ENCODE results near the gene DNASE2.

Gene DNASE2

GRCh38 chr19:12882589-12882988, 1.3 kb upstream of the DNASE2 start:
- no peak overlapping the region for H3K9ac ChIP-seq (ENCODE audit: low read length)

GRCh38 chr19:12880551-12881171, 588 bp downstream of the DNASE2 start:
- Histone ChIP-seq H2AK5ac (ENCODE audit: low read length) (no peak overlapping the region), H3K9me3 (ENCODE audit: insufficient read depth, low read depth, low read length) (peaks cover 19% of the 10 kb centered on the region), H3K23ac (ENCODE audit: low read length) (no peak overlapping the region), H3K79me2 (ENCODE audit: control insufficient read depth, insufficient read depth, low read length, poor library complexity) (peaks cover 5% of the 10 kb centered on the region), H3K4me3 (ENCODE audit: low read depth, low read length) (peak overlapping the region; percentile 63), H2BK12ac (ENCODE audit: low read length) (no peak overlapping the region), H3K4me1 (ENCODE audit: control insufficient read depth in 1 of 2, insufficient read depth in 2 of 2, low read length in 2 of 2) (peaks cover 3 to 9% of the 10 kb centered on the region in 2 experiments), H3K27ac (ENCODE audit: low read depth, low read length) (no peak overlapping the region), H3K4ac (ENCODE audit: low read depth, low read length) (peak overlapping the region; percentile 4), H3K9ac (ENCODE audit: low read length) (peak overlapping the region; percentile 59), H2AFZ (ENCODE audit: insufficient read depth, low read length, poor library complexity) (peak overlapping the region; percentile 86), H3K14ac (ENCODE audit: low read length) (peak overlapping the region; percentile 90), H3K79me1 (ENCODE audit: low read length) (peaks cover 4% of the 10 kb centered on the region), H3K4me2 (ENCODE audit: low read length) (peak overlapping the region; percentile 88), H4K91ac (ENCODE audit: low read depth, low read length) (peak overlapping the region; percentile 80), H2BK120ac (ENCODE audit: insufficient read depth, low read length, poor library complexity) (no peak overlapping the region), H3K36me3 (ENCODE audit: control insufficient read depth in 1 of 2, insufficient read depth in 2 of 2, low read length in 2 of 2) (peaks cover 4 to 5% of the 10 kb centered on the region in 2 experiments), H2BK5ac (ENCODE audit: low read depth, low read length, poor library complexity) (peak overlapping the region; percentile 43), H4K12ac (ENCODE audit: low read depth, low read length) (peak overlapping the region; percentile 13), H3K18ac (ENCODE audit: low read length) (peak overlapping the region; percentile 90), H4K8ac (ENCODE audit: low read depth, low read length) (peak overlapping the region; percentile 91), H3K27me3 (ENCODE audit: insufficient read depth, low read length) (peaks cover 6% of the 10 kb centered on the region)
- DNase-seq, result peak in 1 of 2 donors; percentile 33
- WGBS (ENCODE audit: extremely low coverage, insufficient coverage, insufficient read length), result no CpG with 5 or more reads among the region's 29 CpGs

More at GRCh38 chr19:12882589-12882988, 1.3 kb upstream of the DNASE2 start:
- Histone ChIP-seq H3K36me3 (ENCODE audit: control insufficient read depth in 1 of 2, insufficient read depth in 2 of 2, low read length in 2 of 2) (peaks cover 4 to 5% of the 10 kb centered on the region in 2 experiments), H3K4me1 (ENCODE audit: control insufficient read depth in 1 of 2, insufficient read depth in 2 of 2, low read length in 2 of 2) (peaks cover 7 to 11% of the 10 kb centered on the region in 2 experiments), H3K79me2 (ENCODE audit: control insufficient read depth, insufficient read depth, low read length, poor library complexity) (peaks cover 5% of the 10 kb centered on the region), H2BK5ac (ENCODE audit: low read depth, low read length, poor library complexity) (no peak overlapping the region), H3K4ac (ENCODE audit: low read depth, low read length) (no peak overlapping the region), H3K18ac (ENCODE audit: low read length) (no peak overlapping the region), H3K9me3 (ENCODE audit: insufficient read depth, low read depth, low read length) (peaks cover 19% of the 10 kb centered on the region), H4K12ac (ENCODE audit: low read depth, low read length) (no peak overlapping the region), H2BK120ac (ENCODE audit: insufficient read depth, low read length, poor library complexity) (no peak overlapping the region), H3K4me3 (ENCODE audit: low read depth, low read length) (no peak overlapping the region), H3K79me1 (ENCODE audit: low read length) (peaks cover 4% of the 10 kb centered on the region), H3K27ac (ENCODE audit: low read depth, low read length) (no peak overlapping the region), H3K23ac (ENCODE audit: low read length) (no peak overlapping the region), H3K14ac (ENCODE audit: low read length) (no peak overlapping the region), H2BK12ac (ENCODE audit: low read length) (no peak overlapping the region), H4K91ac (ENCODE audit: low read depth, low read length) (no peak overlapping the region), H4K8ac (ENCODE audit: low read depth, low read length) (no peak overlapping the region), H3K4me2 (ENCODE audit: low read length) (no peak overlapping the region), H3K27me3 (ENCODE audit: insufficient read depth, low read length) (peaks cover 10% of the 10 kb centered on the region), H2AFZ (ENCODE audit: insufficient read depth, low read length, poor library complexity) (no peak overlapping the region), H2AK5ac (ENCODE audit: low read length) (no peak overlapping the region)
- no CpG with 5 or more reads among the region's 3 CpGs for WGBS (ENCODE audit: extremely low coverage, insufficient coverage, insufficient read length)
- DNase-seq, result no peak

GRCh38 chr19:12875086-12875485, 6.2 kb downstream of the DNASE2 start:
- Histone ChIP-seq H3K79me2 (ENCODE audit: control insufficient read depth, insufficient read depth, low read length, poor library complexity) (no peaks in the 10 kb centered on the region), H3K27ac (ENCODE audit: low read depth, low read length) (no peak overlapping the region), H3K4ac (ENCODE audit: low read depth, low read length) (no peak overlapping the region), H3K23ac (ENCODE audit: low read length) (no peak overlapping the region), H2AK5ac (ENCODE audit: low read length) (no peak overlapping the region), H3K36me3 (ENCODE audit: control insufficient read depth in 1 of 2, insufficient read depth in 2 of 2, low read length in 2 of 2) (peaks cover 10 to 14% of the 10 kb centered on the region in 2 experiments), H3K27me3 (ENCODE audit: insufficient read depth, low read length) (no peaks in the 10 kb centered on the region), H3K79me1 (ENCODE audit: low read length) (no peaks in the 10 kb centered on the region), H2BK120ac (ENCODE audit: insufficient read depth, low read length, poor library complexity) (no peak overlapping the region), H4K8ac (ENCODE audit: low read depth, low read length) (no peak overlapping the region), H4K12ac (ENCODE audit: low read depth, low read length) (no peak overlapping the region), H3K9me3 (ENCODE audit: insufficient read depth, low read depth, low read length) (peaks cover 13% of the 10 kb centered on the region), H3K4me3 (ENCODE audit: low read depth, low read length) (no peak overlapping the region), H3K4me1 (ENCODE audit: control insufficient read depth in 1 of 2, insufficient read depth in 2 of 2, low read length in 2 of 2) (no peaks in the 10 kb centered on the region), H2BK12ac (ENCODE audit: low read length) (no peak overlapping the region), H3K9ac (ENCODE audit: low read length) (no peak overlapping the region), H3K4me2 (ENCODE audit: low read length) (no peak overlapping the region), H3K14ac (ENCODE audit: low read length) (no peak overlapping the region), H4K91ac (ENCODE audit: low read depth, low read length) (no peak overlapping the region), H3K18ac (ENCODE audit: low read length) (no peak overlapping the region), H2AFZ (ENCODE audit: insufficient read depth, low read length, poor library complexity) (no peak overlapping the region), H2BK5ac (ENCODE audit: low read depth, low read length, poor library complexity) (no peak overlapping the region)
- no peak for DNase-seq
- WGBS (ENCODE audit: extremely low coverage, insufficient coverage, insufficient read length), result no CpG with 5 or more reads among the region's 6 CpGs

GRCh38 chr19:12873891-12874745, 7.1 kb downstream of the DNASE2 start:
- no peak overlapping the region for H4K8ac ChIP-seq (ENCODE audit: low read depth, low read length)
- no peaks in the 10 kb centered on the region for H3K79me2 ChIP-seq (ENCODE audit: control insufficient read depth, insufficient read depth, low read length, poor library complexity)
- no peak overlapping the region for H4K12ac ChIP-seq (ENCODE audit: low read depth, low read length)
- no peak overlapping the region for H3K23ac ChIP-seq (ENCODE audit: low read length)
- H3K14ac ChIP-seq (ENCODE audit: low read length), result no peak overlapping the region
- no peaks in the 10 kb centered on the region for H3K4me1 ChIP-seq (ENCODE audit: control insufficient read depth in 1 of 2, insufficient read depth in 2 of 2, low read length in 2 of 2)
- H3K27ac ChIP-seq (ENCODE audit: low read depth, low read length), result no peak overlapping the region
- H3K4me2 ChIP-seq (ENCODE audit: low read length), result no peak overlapping the region
- H3K4me3 ChIP-seq (ENCODE audit: low read depth, low read length), result peak overlapping the region; percentile 1
- no peak overlapping the region for H2BK12ac ChIP-seq (ENCODE audit: low read length)
- no peak overlapping the region for H2BK5ac ChIP-seq (ENCODE audit: low read depth, low read length, poor library complexity)
- WGBS (ENCODE audit: extremely low coverage, insufficient coverage, insufficient read length), result no CpG with 5 or more reads among the region's 86 CpGs
- H2BK120ac ChIP-seq (ENCODE audit: insufficient read depth, low read length, poor library complexity), result no peak overlapping the region
- H3K4ac ChIP-seq (ENCODE audit: low read depth, low read length), result no peak overlapping the region
- H3K18ac ChIP-seq (ENCODE audit: low read length), result no peak overlapping the region
- peaks cover 10 to 14% of the 10 kb centered on the region in 2 experiments for H3K36me3 ChIP-seq (ENCODE audit: control insufficient read depth in 1 of 2, insufficient read depth in 2 of 2, low read length in 2 of 2)
- DNase-seq, result no peak
- H3K27me3 ChIP-seq (ENCODE audit: insufficient read depth, low read length), result no peaks in the 10 kb centered on the region
- H2AK5ac ChIP-seq (ENCODE audit: low read length), result no peak overlapping the region
- H3K9ac ChIP-seq (ENCODE audit: low read length), result no peak overlapping the region
- H4K91ac ChIP-seq (ENCODE audit: low read depth, low read length), result no peak overlapping the region
- H2AFZ ChIP-seq (ENCODE audit: insufficient read depth, low read length, poor library complexity), result no peak overlapping the region
- H3K79me1 ChIP-seq (ENCODE audit: low read length), result no peaks in the 10 kb centered on the region
- H3K9me3 ChIP-seq (ENCODE audit: insufficient read depth, low read depth, low read length), result peaks cover 13% of the 10 kb centered on the region
